B cell (primary cell): ENCODE data around the gene TFDP1.

Experiments used
- EZH2 ChIP-seq: IDR thresholded peaks from 2 replicates; pipeline ENCODE4 v1.6.1; 2012; ENCODE audit warnings: borderline replicate concordance, low read depth, mild to moderate bottlenecking, moderate library complexity, low read length; ENCODE audit not compliant: insufficient read depth, poor library complexity, severe bottlenecking
- TF ChIP-seq, protein P1 (sequence below): fragments of 200-600 bp; IDR thresholded peaks from one replicate; pipeline ENCODE4 v1.8.0; 2022; ENCODE audit warnings: antibody characterized with exemption, mild to moderate bottlenecking

DNA sequence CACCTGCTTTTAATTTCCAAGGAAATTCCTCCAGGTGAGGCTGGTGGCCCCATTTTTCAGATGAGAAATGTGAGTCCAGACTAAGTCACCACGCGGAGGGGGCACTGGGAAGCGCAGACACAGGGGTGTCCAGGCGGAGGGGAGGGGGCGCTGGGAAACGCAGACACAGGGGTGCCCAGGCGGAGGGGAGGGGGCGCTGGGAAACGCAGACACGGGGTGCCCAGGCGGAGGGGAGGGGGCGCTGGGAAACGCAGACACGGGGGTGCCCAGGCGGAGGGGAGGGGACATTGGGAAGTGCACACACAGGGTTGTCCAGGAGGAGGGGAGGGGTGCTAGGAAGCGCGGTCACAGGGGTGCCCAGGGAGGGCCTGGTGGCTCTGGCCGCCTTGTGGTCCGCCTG is 86.0 kb downstream of the TFDP1 start:
- TF ChIP-seq, protein P1, sequence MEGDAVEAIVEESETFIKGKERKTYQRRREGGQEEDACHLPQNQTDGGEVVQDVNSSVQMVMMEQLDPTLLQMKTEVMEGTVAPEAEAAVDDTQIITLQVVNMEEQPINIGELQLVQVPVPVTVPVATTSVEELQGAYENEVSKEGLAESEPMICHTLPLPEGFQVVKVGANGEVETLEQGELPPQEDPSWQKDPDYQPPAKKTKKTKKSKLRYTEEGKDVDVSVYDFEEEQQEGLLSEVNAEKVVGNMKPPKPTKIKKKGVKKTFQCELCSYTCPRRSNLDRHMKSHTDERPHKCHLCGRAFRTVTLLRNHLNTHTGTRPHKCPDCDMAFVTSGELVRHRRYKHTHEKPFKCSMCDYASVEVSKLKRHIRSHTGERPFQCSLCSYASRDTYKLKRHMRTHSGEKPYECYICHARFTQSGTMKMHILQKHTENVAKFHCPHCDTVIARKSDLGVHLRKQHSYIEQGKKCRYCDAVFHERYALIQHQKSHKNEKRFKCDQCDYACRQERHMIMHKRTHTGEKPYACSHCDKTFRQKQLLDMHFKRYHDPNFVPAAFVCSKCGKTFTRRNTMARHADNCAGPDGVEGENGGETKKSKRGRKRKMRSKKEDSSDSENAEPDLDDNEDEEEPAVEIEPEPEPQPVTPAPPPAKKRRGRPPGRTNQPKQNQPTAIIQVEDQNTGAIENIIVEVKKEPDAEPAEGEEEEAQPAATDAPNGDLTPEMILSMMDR, result no peak
- TF ChIP-seq EZH2, result no peak
